Motor neuron (in vitro differentiated cells): Measurements from ENCODE around the gene SLC39A11. TPM values are rescaled to one million over a fixed set of nuclear protein-coding genes. Genes with fewer than 3 reads are reported as not detected.

ENCODE experiments used
- ATAC-seq, 8 experiments: fragments of 200-7000 bp; cut with Tn5 transposase; replicated peaks in 6 of 8; 2 replicates each; pipeline ENCODE4 v1.8.0; 2021; ENCODE audit warnings: mild to moderate bottlenecking in 8 of 8, moderate library complexity in 8 of 8
- H3K27ac ChIP-seq, 2 donors: fragments of 250-450 bp; sonication (Bioruptor Pico); 2 replicates each; pipeline ENCODE4 v1.9.0; 2021; ENCODE audit warnings: antibody characterized with exemption in 2 of 2, mild to moderate bottlenecking in 2 of 2, moderate library complexity in 1 of 2
- H3K4me1 ChIP-seq, 2 donors: fragments of 250-450 bp; sonication (Bioruptor Pico); replicated peaks in 1 of 2; 2 replicates each; pipeline ENCODE4 v1.6.1; 2021; ENCODE audit warnings: antibody characterized with exemption in 2 of 2, mild to moderate bottlenecking in 2 of 2, moderate library complexity in 1 of 2
- H3K4me3 ChIP-seq, 5 donors: fragments of 250-450 bp; sonication (Bioruptor Pico); 2 replicates each; pipeline ENCODE4 v1.9.0; 2021; ENCODE audit warnings: antibody characterized with exemption in 5 of 5, mild to moderate bottlenecking in 5 of 5, moderate library complexity in 4 of 5
- WGBS, 10 experiments: fragments of 450-650 bp; shearing (Covaris generic); methylation state at CpG; one replicate each; pipeline ENCODE4 v1.0.0; 2022; 5-methylcytosine and 5-hydroxymethylcytosine counted together
- in situ Hi-C, 9 experiments: fragments of 400-800 bp; cut with MboI; loops; one replicate each; pipeline ENCODE4 v1.15.0; 2021; ENCODE audit warnings: low sequenced_read_pairs in 9 of 9, low pct_unique_long_range_greater_than_20kb in 2 of 9; ENCODE audit not compliant: unreplicated experiment in 9 of 9
- total RNA-seq, 8 experiments: library from RNA; unstranded; fragments of 300-600 nt; gene quantifications; 2 replicates each; pipeline versions ENCODE4 v1.2.3 to v1.2.4, GENCODE V29; 2022

The SLC39A11 gene
- total RNA-seq, 8 experiments from 2014 or later: 5.3 to 27.3 (median 10.8) TPM

DNA sequence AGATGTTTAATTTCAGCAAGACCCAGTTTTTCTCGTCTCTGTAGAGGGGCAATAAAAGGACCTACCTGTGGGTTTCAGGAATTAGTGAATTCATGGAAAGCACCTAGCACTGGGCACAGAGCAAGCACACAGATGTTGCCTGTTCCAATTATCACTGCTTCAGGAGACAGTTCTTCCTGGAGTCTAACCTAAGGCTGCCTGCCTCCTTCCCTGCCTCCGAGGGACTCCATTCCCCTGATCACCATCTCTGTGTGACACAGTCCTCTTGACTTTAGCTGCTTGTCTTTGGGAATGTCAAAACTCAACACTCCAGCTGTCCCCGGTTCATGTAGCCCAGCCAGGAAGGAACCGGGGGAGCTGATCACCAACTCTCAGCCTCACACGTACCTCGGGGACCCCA lies 474.9 kb downstream of the SLC39A11 start:
- Histone ChIP-seq H3K27ac (no peak overlapping the region), H3K4me3 (no peak overlapping the region), H3K4me1 (peaks cover 29 to 35% of the 10 kb centered on the region in 2 donors)
- ATAC-seq: no peak
- in situ Hi-C loops: no loop called here
- WGBS, 10 experiments: 60 to 88% (median 80%) methylated on average over 2 to 4 of the region's 6 CpGs; no CpG with 5 or more reads in 5 of the 10 experiments

DNA sequence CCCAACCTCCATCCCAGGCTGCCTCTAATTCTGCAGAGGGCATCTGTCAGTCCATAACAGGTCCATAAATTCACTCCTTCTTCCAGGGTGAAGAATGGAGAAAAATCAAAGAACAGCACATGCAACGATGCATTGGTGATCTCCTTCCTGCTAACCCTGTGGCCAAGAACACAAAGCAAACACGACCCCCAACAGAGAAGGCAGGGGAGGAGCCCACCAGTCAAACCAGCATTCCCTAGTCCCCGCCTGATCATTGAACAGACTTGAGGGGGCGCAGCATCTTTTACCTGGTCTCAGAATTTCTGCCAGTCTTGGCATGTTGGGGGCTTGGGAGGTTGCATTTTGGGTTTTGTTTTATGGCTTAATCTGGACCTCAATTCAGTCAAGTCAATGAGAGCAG lies 476.0 kb downstream of the SLC39A11 start:
- ATAC-seq: no peak
- Histone ChIP-seq H3K27ac (no peak overlapping the region), H3K4me3 (no peak overlapping the region), H3K4me1 (peaks cover 29 to 35% of the 10 kb centered on the region in 2 donors)
- WGBS, 10 experiments: 33 to 100% (median 66%) methylated on average over 1 to 4 of the region's 4 CpGs; no CpG with 5 or more reads in 2 of the 10 experiments
- in situ Hi-C loops: no loop called here

DNA sequence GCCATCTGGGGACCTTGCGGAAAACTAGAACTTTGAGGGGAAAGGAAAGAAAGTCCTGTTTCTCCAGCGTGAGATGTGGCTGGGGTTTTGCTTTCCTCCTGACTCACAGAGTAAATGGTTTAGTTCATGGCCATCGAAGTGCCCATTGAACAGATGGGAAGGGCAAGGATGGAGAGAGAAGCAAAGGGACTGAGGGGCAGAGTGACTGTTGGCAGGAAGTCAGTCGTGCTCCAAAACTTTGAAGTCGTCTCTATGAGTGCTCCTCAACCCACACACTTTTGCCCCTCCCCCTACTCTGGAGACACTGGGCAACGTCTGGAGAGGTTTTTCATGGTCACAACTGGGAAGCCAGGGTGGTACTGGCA lies 476.9 kb downstream of the SLC39A11 start:
- peaks cover 29 to 35% of the 10 kb centered on the region in 2 donors for H3K4me1 ChIP-seq
- no peak overlapping the region for H3K4me3 ChIP-seq
- in situ Hi-C loops: no loop called here
- H3K27ac ChIP-seq: peak overlapping the region; percentile 28 to 51
- no peak for ATAC-seq
- WGBS, 10 experiments: 12 to 100% (median 60%) methylated on average over 1 to 3 of the region's 6 CpGs; no CpG with 5 or more reads in 3 of the 10 experiments

DNA sequence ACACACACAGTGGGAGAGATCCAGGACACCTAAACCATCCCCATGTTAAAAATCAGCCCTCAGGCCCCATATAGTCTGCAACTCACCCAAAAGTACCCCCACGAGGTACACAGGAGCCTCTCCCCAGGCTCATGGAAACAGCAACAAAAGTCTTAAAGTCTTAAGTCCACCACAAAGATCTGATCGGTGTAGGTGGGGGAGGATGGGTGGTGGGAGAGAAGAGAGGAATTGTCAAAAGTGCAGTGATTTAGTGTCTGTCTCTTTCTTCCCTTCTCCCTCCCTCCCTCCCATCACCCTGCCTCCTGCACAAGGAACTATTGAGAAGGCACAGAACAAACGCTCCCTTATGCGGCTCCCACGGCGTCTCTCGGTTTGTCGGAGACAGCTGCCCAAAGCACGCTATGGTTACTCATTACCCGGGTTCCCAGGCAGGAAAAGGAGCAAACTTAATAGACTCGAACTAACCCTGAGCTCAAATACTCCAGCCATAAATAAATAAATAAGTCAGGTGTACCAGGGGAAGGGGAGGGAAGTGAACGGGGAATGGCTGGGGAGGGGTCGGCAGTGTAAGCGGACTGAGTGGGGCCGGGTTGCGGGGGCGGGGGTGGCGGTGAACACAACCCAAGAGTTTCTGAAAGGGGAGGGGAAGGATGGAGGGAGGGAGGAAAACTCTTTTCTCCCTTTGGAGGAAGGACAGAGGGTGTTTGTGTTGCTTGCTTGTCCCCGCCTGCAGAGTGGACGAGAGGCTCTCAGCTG lies 477.4 kb downstream of the SLC39A11 start:
- H3K4me1 ChIP-seq: peaks cover 29 to 35% of the 10 kb centered on the region in 2 donors
- H3K27ac ChIP-seq: peak overlapping the region; percentile 28 to 51
- peak in 5 of 8 experiments; percentile 75 to 92 (median 81) for ATAC-seq
- H3K4me3 ChIP-seq: no peak overlapping the region
- in situ Hi-C loops: no loop called here
- WGBS, 10 experiments: 0 to 100% (median 9%) methylated on average over 1 to 9 of the region's 20 CpGs; no CpG with 5 or more reads in 6 of the 10 experiments

DNA sequence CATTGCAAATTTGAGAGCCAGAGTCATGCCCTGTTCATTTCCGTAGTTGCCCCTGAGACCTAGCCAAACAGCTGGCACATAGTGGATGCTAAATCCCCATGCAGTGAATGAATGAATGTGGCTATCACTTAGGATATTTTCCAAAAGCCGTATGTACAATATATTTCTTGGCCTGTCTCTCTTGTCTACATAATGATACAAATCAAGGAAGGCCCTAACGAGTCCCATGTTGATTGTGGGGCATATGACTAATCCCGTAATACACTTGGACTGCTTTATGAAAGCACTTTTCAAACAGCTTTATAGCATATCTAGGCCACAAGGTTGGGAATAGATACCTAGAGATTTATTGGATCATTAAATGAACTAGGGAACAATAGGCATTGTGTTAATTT lies 478.0 kb downstream of the SLC39A11 start:
- no peak overlapping the region for H3K4me3 ChIP-seq
- in situ Hi-C loops: no loop called here
- WGBS, 10 experiments: 32 to 85% (median 77%) methylated on average over 1 to 4 of the region's 4 CpGs; no CpG with 5 or more reads in 2 of the 10 experiments
- no peak overlapping the region for H3K27ac ChIP-seq
- peaks cover 29 to 35% of the 10 kb centered on the region in 2 donors for H3K4me1 ChIP-seq
- peak in 1 of 8 experiments; percentile 46 for ATAC-seq

DNA sequence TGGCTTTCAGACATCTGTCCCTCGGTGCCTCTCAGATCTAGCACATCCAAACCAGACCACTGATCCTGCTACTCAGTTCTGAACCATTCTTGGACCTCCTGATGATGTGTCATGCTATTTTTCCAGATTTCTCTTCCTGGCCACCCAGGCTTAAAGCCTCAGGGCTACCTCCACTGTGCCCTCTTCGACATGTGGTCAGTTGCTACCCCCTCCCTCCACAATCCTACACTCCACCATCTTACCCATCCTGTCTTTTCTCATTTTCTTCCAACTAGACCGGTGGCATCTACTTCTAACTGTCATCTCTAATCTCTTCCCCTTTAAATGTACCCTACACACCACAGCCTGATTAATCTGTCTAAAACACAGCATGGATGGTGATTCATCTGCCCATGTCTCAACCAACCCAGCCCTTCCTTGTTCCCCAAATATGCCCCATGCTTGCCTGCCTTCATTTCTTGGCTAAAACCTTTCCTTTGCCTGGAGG lies 478.6 kb downstream of the SLC39A11 start:
- WGBS, 10 experiments: 7 to 100% (median 83%) methylated on average over 1 to 3 of the region's 3 CpGs; no CpG with 5 or more reads in 1 of the 10 experiments
- Histone ChIP-seq H3K4me1 (peaks cover 29 to 34% of the 10 kb centered on the region in 2 donors), H3K27ac (no peak overlapping the region), H3K4me3 (no peak overlapping the region)
- in situ Hi-C loops: no loop called here
- peak in 1 of 8 experiments; percentile 16 for ATAC-seq

DNA sequence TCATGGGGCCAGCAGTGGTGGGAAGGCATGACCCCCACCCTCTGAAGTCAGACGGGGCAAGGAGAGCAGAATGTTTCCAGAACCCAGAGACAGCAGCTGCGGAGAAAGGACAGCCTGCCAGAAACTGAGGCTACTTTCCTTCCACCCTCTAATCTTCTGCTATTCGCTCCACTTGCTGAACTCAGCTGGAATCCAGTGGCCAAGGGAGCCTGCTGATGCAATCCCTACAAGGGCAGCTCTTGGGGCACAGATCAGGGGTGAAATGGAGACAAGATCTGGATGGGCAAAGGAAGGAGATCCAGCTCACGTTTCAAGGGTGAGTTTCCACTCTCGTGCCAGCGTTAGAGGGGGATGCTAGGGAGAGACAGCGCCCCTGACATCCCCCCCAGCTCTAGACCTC lies 479.1 kb downstream of the SLC39A11 start:
- WGBS, 10 experiments: 0 to 82% (median 40%) methylated on average over 1 to 3 of the region's 7 CpGs; no CpG with 5 or more reads in 5 of the 10 experiments
- ATAC-seq: no peak
- Histone ChIP-seq H3K27ac (no peak overlapping the region), H3K4me1 (peaks cover 27 to 29% of the 10 kb centered on the region in 2 donors), H3K4me3 (no peak overlapping the region)
- in situ Hi-C loops: no loop called here

DNA sequence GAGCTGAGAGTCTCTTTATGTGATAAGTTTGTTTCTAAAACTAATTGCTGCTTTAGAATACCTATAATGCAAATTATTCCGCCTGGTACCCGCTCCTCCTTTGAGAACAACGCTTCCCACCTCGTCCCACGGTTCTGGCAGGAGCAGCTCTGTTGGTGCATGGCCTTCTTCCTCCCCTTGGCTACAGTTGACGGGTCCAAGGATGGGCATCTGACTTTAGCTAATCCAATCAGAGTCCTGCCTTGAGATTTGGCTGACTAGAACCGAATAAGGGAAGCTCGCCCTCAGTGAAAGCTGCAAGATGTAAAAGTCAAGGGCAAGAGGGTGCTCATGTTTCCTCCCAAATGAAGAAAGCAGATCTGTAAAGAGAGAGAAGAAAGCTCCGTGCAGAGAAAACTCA lies 481.3 kb downstream of the SLC39A11 start:
- ATAC-seq: no peak
- H3K4me3 ChIP-seq: no peak overlapping the region
- H3K4me1 ChIP-seq: peaks cover 15 to 16% of the 10 kb centered on the region in 2 donors
- H3K27ac ChIP-seq: no peak overlapping the region
- 69 to 96% (median 76%) methylated on average over 2 to 9 of the region's 9 CpGs; no CpG with 5 or more reads in 3 of the 10 experiments for WGBS, 10 experiments
- in situ Hi-C loops: no loop called here

DNA sequence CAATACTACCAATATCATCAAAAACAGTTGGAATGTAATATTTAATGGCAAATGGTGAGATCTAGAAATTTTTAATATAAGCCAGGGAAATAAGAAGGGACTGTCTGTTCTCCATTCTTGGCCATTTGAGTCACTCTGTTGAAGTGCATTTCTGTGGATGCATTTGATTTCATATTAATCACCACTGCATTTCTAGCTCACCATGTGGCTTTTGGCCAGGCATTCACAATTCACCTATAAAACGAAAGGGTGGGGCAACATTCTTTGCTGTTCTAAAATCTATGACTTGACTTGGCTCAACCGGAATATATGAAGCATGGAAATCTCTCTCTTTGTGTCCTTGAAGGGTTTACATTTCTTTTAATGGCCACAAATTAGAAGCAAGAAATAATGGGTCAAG lies 483.0 kb downstream of the SLC39A11 start:
- H3K4me3 ChIP-seq: no peak overlapping the region
- WGBS, 10 experiments: 0 to 100% (median 80%) methylated on average over 1 to 2 of the region's 2 CpGs; no CpG with 5 or more reads in 1 of the 10 experiments
- H3K27ac ChIP-seq: no peak overlapping the region
- H3K4me1 ChIP-seq: peaks cover 2 to 12% of the 10 kb centered on the region in 2 donors
- in situ Hi-C loops: no loop called here
- ATAC-seq: peak in 2 of 8 experiments; percentile 32 to 61

DNA sequence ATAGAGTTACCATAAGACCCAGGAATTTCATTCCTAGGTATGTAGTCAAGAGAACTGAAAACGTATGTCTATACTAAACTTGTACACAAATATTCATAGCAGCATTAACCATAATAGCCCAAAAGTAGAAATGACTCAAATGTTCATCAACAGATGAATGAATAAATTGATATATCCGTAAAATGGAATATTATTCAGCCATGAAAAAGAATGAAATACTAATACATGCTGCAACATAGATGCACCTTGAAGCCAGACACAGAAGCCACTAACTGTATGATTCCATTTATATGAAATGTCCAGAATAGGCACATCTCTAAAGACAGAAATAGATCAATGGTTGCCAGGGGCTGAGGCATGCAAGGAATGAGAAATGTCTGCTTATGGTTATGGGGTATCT lies 484.1 kb downstream of the SLC39A11 start:
- 15 to 100% (median 84%) methylated on average over 1 to 2 of the region's 2 CpGs; no CpG with 5 or more reads in 2 of the 10 experiments for WGBS, 10 experiments

DNA sequence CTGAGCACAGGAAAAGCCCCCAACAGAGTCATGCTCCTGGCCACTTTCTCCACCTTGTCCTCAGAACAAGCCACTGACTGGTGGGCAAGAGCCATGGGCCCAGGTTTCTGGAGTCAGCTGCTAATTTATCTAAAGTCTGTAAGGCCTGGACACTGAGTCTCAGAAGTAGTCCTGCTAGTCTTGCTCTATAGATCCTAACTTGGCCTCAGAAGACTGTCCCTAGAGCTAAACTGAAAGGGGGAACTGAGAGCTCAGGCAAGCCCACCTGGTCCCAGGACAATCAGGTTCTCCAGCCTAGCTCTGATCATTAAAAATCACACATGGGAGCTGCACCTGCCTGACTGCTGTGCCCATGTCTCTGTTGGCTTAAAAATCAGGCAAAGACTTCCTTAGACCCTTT lies 485.8 kb downstream of the SLC39A11 start:
- in situ Hi-C loops: no loop called here
- H3K4me3 ChIP-seq: no peak overlapping the region
- peaks cover 10% of the 10 kb centered on the region in 2 donors for H3K4me1 ChIP-seq
- no peak for ATAC-seq
- no peak overlapping the region for H3K27ac ChIP-seq

More for the DNA sequence above, 484.1 kb downstream of the SLC39A11 start:
- Histone ChIP-seq H3K4me3 (no peak overlapping the region), H3K4me1 (peaks cover under 1% of the 10 kb centered on the region in 2 donors), H3K27ac (no peak overlapping the region)
- no peak for ATAC-seq
- in situ Hi-C loops: no loop called here

DNA sequence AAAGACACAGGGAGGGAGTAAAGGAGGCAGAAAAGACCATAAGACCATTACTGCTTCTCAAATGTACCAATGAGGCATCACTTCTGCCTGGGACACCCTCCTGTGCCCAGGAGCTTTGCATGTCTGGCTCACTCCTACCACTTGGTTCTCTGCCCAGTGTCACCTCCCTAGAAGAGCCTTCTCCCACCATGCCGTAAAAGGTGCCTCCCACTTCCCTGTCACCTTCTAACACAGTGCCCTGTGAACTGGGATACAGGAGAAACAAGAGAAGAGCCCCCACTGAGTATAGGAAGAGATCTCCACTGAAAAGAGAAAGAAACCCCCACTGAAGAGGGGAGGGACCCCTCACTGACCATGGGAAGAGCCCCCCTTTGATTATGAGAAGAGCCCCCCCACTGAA lies 486.9 kb downstream of the SLC39A11 start:
- 100% methylated on average over 1 of the region's 1 CpG; no CpG with 5 or more reads in 8 of the 10 experiments for WGBS, 10 experiments
- ATAC-seq: no peak
- Histone ChIP-seq H3K4me3 (no peak overlapping the region), H3K27ac (no peak overlapping the region), H3K4me1 (peaks cover 10% of the 10 kb centered on the region in 2 donors)
- in situ Hi-C loops: no loop called here

DNA sequence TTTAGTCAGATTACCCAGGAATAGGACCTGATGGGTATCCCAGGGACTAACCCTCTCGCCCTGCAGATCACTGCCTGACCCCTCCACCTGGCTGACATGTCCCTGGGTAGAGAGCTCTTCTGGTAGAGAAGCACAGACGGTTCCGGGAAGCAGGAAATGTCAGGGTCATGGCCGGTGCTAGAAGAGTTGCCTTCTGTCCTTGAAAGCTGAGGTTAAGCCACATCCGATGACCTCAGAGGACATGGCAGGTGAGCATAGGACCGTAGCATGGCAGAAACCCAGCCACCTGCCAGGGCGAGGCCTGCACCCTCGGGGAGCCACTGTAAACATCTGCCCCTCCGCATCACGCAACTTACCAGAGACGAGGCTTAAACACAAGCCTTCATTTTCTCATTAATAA lies 488.0 kb downstream of the SLC39A11 start:
- ATAC-seq: no peak
- H3K4me3 ChIP-seq: no peak overlapping the region
- H3K4me1 ChIP-seq: peaks cover 10% of the 10 kb centered on the region in 2 donors
- in situ Hi-C loops: no loop called here
- no peak overlapping the region for H3K27ac ChIP-seq
- 89 to 100% (median 91%) methylated on average over 2 to 5 of the region's 11 CpGs; no CpG with 5 or more reads in 4 of the 10 experiments for WGBS, 10 experiments
